ENCODE measurements around the gene HIPK4.

Gene HIPK4

GRCh38 chr19:40422748-40423566 lies 33.0 kb upstream of the HIPK4 start:
- peak overlapping the region; percentile 3; the same call in 1 of the 2 replicates for H3K27ac ChIP-seq (ENCODE audit: low read depth, low read length)

DNA sequence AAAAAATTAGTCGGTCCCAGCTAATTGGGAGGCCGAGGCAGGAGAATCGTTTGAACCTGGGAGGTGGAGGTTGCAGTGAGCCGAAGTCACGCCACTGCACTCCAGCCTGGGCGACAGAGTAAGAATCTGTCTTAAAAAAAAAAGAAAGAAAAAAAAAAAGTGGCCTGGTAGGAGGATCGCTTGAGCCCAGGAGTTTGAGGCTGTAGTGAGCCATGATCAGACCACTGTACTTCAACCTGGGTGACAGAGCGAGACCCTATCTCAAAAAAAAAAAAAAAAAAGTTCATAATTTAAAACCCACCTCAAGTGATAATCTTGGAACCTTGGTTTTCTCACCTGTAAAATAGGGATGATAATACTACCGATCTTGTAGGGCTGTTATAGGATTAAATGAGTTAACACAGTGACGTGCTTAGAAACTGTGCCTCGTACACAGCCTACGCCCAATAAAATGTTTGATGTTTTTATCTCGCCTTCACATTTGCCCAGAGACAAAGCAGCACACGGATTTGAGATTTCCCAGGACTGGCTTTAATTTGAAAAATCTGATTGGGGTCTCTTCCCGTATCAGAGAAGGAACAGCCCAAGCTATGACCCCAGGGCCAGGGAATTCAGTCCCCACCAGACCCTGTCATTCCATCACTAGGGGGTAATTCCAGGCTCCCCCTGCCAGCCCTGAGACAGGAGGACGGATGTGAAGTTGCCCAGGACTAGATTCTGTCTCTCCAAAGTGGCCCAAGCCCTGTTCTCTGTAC lies 32.2 kb upstream of the HIPK4 start:
- no peak overlapping the region for H2AFZ ChIP-seq (ENCODE audit: low read length, unreplicated experiment)
- H3K27ac ChIP-seq (ENCODE audit: low read depth, low read length): peak overlapping the region; percentile 89
- H3K36me3 ChIP-seq (ENCODE audit: insufficient read depth, low read length): no peaks in the 10 kb centered on the region
- H3K4me1 ChIP-seq (ENCODE audit: control insufficient read depth, insufficient read depth, low read length, unreplicated experiment): peaks cover 13% of the 10 kb centered on the region
- H3K27me3 ChIP-seq (ENCODE audit: insufficient read depth, low read length): no peaks in the 10 kb centered on the region
- no peak overlapping the region; the same call in 1 of the 2 replicates for H3K4me3 ChIP-seq (ENCODE audit: low read depth, low read length)
- peaks cover 31% of the 10 kb centered on the region for H3K79me2 ChIP-seq (ENCODE audit: control insufficient read depth, insufficient read depth, low read length, unreplicated experiment)

More at GRCh38 chr19:40422748-40423566, 33.0 kb upstream of the HIPK4 start:
- Histone ChIP-seq H2AFZ (ENCODE audit: low read length, unreplicated experiment) (no peak overlapping the region), H3K79me2 (ENCODE audit: control insufficient read depth, insufficient read depth, low read length, unreplicated experiment) (peaks cover 31% of the 10 kb centered on the region), H3K27me3 (ENCODE audit: insufficient read depth, low read length) (no peaks in the 10 kb centered on the region), H3K36me3 (ENCODE audit: insufficient read depth, low read length) (no peaks in the 10 kb centered on the region), H3K4me1 (ENCODE audit: control insufficient read depth, insufficient read depth, low read length, unreplicated experiment) (peaks cover 13% of the 10 kb centered on the region), H3K4me3 (ENCODE audit: low read depth, low read length) (peak overlapping the region; percentile 85; the same call in 1 of the 2 replicates)

GRCh38 chr19:40420766-40421765 lies 31.1 kb upstream of the HIPK4 start:
- Histone ChIP-seq H3K4me1 (ENCODE audit: control insufficient read depth, insufficient read depth, low read length, unreplicated experiment) (peaks cover 13% of the 10 kb centered on the region), H3K4me3 (ENCODE audit: low read depth, low read length) (peak overlapping the region; percentile 79), H3K36me3 (ENCODE audit: insufficient read depth, low read length) (no peaks in the 10 kb centered on the region)

DNA sequence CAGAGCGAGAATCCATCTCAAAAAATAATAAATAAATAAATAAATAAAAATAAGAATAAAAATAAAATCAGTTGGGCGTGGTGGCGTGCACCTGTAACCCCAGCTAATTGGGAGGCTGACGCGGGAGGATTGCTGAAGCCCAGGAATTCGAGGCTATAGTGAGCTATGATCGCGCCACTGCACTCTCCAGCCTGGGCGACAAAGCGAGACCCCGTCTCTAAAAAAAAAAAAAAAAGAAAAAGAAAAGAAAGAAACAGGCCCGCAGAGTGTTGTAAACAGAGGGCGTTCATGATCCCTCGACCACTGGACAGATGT lies 30.4 kb upstream of the HIPK4 start:
- Histone ChIP-seq H3K4me1 (ENCODE audit: control insufficient read depth, insufficient read depth, low read length, unreplicated experiment) (peaks cover 13% of the 10 kb centered on the region), H3K27me3 (ENCODE audit: insufficient read depth, low read length) (no peaks in the 10 kb centered on the region), H3K79me2 (ENCODE audit: control insufficient read depth, insufficient read depth, low read length, unreplicated experiment) (peaks cover 31% of the 10 kb centered on the region), H2AFZ (ENCODE audit: low read length, unreplicated experiment) (no peak overlapping the region), H3K4me3 (ENCODE audit: low read depth, low read length) (peak overlapping the region; percentile 79), H3K36me3 (ENCODE audit: insufficient read depth, low read length) (no peaks in the 10 kb centered on the region), H3K27ac (ENCODE audit: low read depth, low read length) (peak overlapping the region; percentile 89; the same call in 1 of the 2 replicates)

More at GRCh38 chr19:40420766-40421765, 31.1 kb upstream of the HIPK4 start:
- Histone ChIP-seq H3K27me3 (ENCODE audit: insufficient read depth, low read length) (no peaks in the 10 kb centered on the region), H3K27ac (ENCODE audit: low read depth, low read length) (peak overlapping the region; percentile 89), H3K79me2 (ENCODE audit: control insufficient read depth, insufficient read depth, low read length, unreplicated experiment) (peaks cover 31% of the 10 kb centered on the region), H2AFZ (ENCODE audit: low read length, unreplicated experiment) (no peak overlapping the region)

DNA sequence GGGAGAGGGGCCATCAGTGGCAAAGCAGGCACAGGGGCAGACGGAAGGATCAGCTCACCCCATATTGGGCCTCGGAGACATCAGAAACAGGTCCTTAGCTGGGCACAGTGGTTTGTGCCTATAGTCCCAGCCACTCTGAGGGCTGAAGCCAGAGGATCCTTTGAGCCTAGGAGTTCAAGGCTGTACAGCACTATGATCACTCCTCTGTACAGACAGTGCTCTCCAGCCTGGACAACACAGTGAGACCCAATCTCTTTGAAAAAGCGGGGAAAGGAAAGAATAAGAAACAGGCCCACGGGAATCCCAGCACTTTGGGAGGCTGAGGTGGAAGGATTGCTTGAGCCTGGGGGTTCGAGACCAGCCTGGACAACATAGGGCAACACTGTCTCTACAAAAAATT lies 29.8 kb upstream of the HIPK4 start:
- H2AFZ ChIP-seq (ENCODE audit: low read length, unreplicated experiment): no peak overlapping the region
- no peak overlapping the region for H3K4me3 ChIP-seq (ENCODE audit: low read depth, low read length)
- no peak overlapping the region for H3K27ac ChIP-seq (ENCODE audit: low read depth, low read length)
- H3K79me2 ChIP-seq (ENCODE audit: control insufficient read depth, insufficient read depth, low read length, unreplicated experiment): peaks cover 27% of the 10 kb centered on the region
- H3K36me3 ChIP-seq (ENCODE audit: insufficient read depth, low read length): no peaks in the 10 kb centered on the region
- H3K27me3 ChIP-seq (ENCODE audit: insufficient read depth, low read length): no peaks in the 10 kb centered on the region
- H3K4me1 ChIP-seq (ENCODE audit: control insufficient read depth, insufficient read depth, low read length, unreplicated experiment): peaks cover 13% of the 10 kb centered on the region

DNA sequence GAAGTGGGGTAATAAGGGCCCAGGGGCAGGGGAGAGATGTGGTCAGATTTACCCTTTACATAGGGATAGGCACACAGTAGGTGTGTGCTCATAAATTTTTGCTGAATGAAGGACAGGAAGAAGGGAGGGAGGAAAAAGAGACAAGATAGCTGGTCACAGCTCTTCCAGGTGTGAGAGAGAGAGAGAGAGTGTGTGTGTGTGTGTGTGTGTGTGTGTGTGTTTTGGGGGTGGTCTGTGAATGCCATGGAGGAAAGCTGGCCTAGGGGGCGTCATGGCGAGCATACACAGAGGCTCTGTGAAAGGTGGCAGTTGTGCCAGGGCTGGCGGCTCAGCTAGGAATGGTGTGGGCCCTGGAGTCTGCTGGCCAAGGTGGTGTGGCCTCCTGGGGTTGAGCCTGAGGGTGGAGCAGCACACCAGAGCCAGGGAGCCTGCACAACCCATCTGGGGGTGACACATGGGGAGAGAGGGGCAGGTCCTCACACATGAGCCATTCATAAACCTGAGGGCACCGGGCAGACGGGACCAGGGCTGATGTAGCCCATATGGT lies 29.2 kb upstream of the HIPK4 start:
- H3K27ac ChIP-seq (ENCODE audit: low read depth, low read length): no peak overlapping the region
- no peak overlapping the region for H3K4me3 ChIP-seq (ENCODE audit: low read depth, low read length)
- H2AFZ ChIP-seq (ENCODE audit: low read length, unreplicated experiment): no peak overlapping the region
- H3K36me3 ChIP-seq (ENCODE audit: insufficient read depth, low read length): no peaks in the 10 kb centered on the region
- H3K27me3 ChIP-seq (ENCODE audit: insufficient read depth, low read length): no peaks in the 10 kb centered on the region
- peaks cover 21% of the 10 kb centered on the region for H3K79me2 ChIP-seq (ENCODE audit: control insufficient read depth, insufficient read depth, low read length, unreplicated experiment)
- H3K4me1 ChIP-seq (ENCODE audit: control insufficient read depth, insufficient read depth, low read length, unreplicated experiment): peaks cover 13% of the 10 kb centered on the region

GRCh38 chr19:40418040-40418439 lies 28.1 kb upstream of the HIPK4 start:
- H2AFZ ChIP-seq (ENCODE audit: low read length, unreplicated experiment): no peak overlapping the region
- H3K79me2 ChIP-seq (ENCODE audit: control insufficient read depth, insufficient read depth, low read length, unreplicated experiment): peaks cover 10% of the 10 kb centered on the region
- no peak overlapping the region for H3K4me3 ChIP-seq (ENCODE audit: low read depth, low read length)
- peaks cover 10% of the 10 kb centered on the region for H3K4me1 ChIP-seq (ENCODE audit: control insufficient read depth, insufficient read depth, low read length, unreplicated experiment)
- H3K36me3 ChIP-seq (ENCODE audit: insufficient read depth, low read length): no peaks in the 10 kb centered on the region
- H3K27ac ChIP-seq (ENCODE audit: low read depth, low read length): no peak overlapping the region
- H3K27me3 ChIP-seq (ENCODE audit: insufficient read depth, low read length): no peaks in the 10 kb centered on the region

DNA sequence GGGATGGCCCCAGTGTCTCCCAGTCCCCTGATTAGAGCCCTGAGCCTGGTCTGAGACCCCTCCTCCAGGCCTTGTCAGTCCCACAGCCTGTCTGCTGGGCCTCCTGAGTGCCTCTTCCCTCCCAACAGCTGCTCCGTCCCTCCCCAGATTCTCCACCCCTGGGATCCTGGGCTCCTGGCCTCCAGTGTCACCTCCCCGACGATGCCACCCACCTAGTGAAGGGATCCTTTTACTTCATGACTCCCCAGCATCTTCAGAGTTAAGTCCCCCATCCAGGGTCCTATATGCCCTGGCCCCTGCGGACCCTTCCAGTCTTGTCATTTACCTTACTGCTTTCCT lies 27.6 kb upstream of the HIPK4 start:
- no peaks in the 10 kb centered on the region for H3K27me3 ChIP-seq (ENCODE audit: insufficient read depth, low read length)
- peaks cover 7% of the 10 kb centered on the region for H3K4me1 ChIP-seq (ENCODE audit: control insufficient read depth, insufficient read depth, low read length, unreplicated experiment)
- H3K36me3 ChIP-seq (ENCODE audit: insufficient read depth, low read length): no peaks in the 10 kb centered on the region
- H3K79me2 ChIP-seq (ENCODE audit: control insufficient read depth, insufficient read depth, low read length, unreplicated experiment): peaks cover 6% of the 10 kb centered on the region
- H2AFZ ChIP-seq (ENCODE audit: low read length, unreplicated experiment): no peak overlapping the region
- no peak overlapping the region for H3K4me3 ChIP-seq (ENCODE audit: low read depth, low read length)
- no peak overlapping the region for H3K27ac ChIP-seq (ENCODE audit: low read depth, low read length)

- Histone ChIP-seq H3K4me3 (ENCODE audit: low read depth, low read length) (no peak overlapping the region), H3K36me3 (ENCODE audit: insufficient read depth, low read length) (no peaks in the 10 kb centered on the region), H3K4me1 (ENCODE audit: control insufficient read depth, insufficient read depth, low read length, unreplicated experiment) (peaks cover 2% of the 10 kb centered on the region), H3K27ac (ENCODE audit: low read depth, low read length) (no peak overlapping the region), H3K27me3 (ENCODE audit: insufficient read depth, low read length) (no peaks in the 10 kb centered on the region), H3K79me2 (ENCODE audit: control insufficient read depth, insufficient read depth, low read length, unreplicated experiment) (peaks cover under 1% of the 10 kb centered on the region), H2AFZ (ENCODE audit: low read length, unreplicated experiment) (peak overlapping the region; percentile 25)
Observed at GRCh38 chr19:40416918-40417642, 27.1 kb upstream of the HIPK4 start.

Data from ACC112 (cell line).